ENCODE results near the gene ZC3H12D. TPM values are rescaled to one million over a fixed set of nuclear protein-coding genes. Genes with fewer than 3 reads are reported as not detected.

Gene ZC3H12D
- total RNA-seq, 1 experiment from 2014 or later: not detected

DNA sequence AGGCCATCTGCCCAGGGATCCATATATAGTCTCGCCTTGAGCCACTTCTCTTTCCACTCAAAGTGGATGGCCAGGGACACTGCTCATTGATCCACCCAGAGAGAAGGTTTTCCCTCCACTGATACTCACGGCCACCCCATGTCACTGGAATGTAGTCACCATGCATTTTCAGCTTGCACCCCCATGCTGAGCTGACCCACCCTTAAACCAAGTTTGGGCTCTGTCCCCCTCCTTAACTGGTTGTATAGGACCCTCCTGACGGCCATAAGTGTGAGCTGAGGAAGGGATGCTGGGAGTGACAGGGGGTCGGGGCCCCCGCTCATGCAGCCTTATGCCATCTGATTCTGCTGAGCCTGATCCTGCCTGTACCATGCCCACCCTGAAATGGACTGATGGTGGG lies 59.1 kb downstream of the ZC3H12D start:
- no peaks in the 10 kb centered on the region for H3K36me3 Mint-ChIP-seq (ENCODE audit: insufficient read depth, unreplicated experiment)
- H3K27ac Mint-ChIP-seq (ENCODE audit: low read depth, unreplicated experiment): no peak overlapping the region
- POLR2A ChIA-PET: interaction anchor here (0.8 kb wide), 1 partner anchor 339 kb away, joined by 3 read pairs; no protein-coding TSS in a partner anchor
- TF ChIP-seq, protein P1, sequence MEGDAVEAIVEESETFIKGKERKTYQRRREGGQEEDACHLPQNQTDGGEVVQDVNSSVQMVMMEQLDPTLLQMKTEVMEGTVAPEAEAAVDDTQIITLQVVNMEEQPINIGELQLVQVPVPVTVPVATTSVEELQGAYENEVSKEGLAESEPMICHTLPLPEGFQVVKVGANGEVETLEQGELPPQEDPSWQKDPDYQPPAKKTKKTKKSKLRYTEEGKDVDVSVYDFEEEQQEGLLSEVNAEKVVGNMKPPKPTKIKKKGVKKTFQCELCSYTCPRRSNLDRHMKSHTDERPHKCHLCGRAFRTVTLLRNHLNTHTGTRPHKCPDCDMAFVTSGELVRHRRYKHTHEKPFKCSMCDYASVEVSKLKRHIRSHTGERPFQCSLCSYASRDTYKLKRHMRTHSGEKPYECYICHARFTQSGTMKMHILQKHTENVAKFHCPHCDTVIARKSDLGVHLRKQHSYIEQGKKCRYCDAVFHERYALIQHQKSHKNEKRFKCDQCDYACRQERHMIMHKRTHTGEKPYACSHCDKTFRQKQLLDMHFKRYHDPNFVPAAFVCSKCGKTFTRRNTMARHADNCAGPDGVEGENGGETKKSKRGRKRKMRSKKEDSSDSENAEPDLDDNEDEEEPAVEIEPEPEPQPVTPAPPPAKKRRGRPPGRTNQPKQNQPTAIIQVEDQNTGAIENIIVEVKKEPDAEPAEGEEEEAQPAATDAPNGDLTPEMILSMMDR (IDR thresholded peaks at IDR 0.05; ENCODE audit: unreplicated experiment): no peak
- no peaks in the 10 kb centered on the region for H3K27me3 Mint-ChIP-seq (ENCODE audit: insufficient read depth, unreplicated experiment)
- DNase-seq (ENCODE audit: unreplicated experiment): no peak
- H3K4me3 Mint-ChIP-seq (ENCODE audit: unreplicated experiment): no peak overlapping the region
- intact Hi-C loops (cut with micrococcal nuclease): no loop called here
- no peaks in the 10 kb centered on the region for H3K4me1 Mint-ChIP-seq (ENCODE audit: insufficient read depth, unreplicated experiment)
- H3K9me3 Mint-ChIP-seq (ENCODE audit: unreplicated experiment): no peaks in the 10 kb centered on the region
- CTCF ChIA-PET: interaction anchor here (1.0 to 1.3 kb wide), 2 partner anchors 236 to 397 kb away, joined by 3 to 6 read pairs; no protein-coding TSS in a partner anchor
- BruUV-seq (replicated peaks): no TSS peak

DNA sequence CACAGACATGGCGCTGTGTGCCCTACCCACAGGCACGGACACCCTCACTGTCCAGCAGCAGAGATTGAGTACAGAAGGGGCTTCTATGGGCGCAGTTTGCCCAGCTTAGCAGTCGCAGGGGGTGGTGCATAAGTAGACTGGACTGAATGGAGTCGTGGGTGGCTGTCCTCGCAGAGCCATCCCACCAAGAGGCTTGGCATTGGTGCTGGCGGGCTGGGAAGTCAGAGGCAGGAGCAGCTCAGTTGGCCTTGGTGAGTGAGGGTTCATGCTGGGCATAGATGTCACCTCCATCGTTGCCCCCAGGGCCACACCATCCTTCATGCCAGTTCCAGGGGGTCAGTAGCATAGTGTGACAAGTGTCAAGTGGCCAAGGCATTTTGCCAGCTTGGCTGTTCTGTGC lies 59.6 kb downstream of the ZC3H12D start:
- H3K36me3 Mint-ChIP-seq (ENCODE audit: insufficient read depth, unreplicated experiment): no peaks in the 10 kb centered on the region
- no peaks in the 10 kb centered on the region for H3K9me3 Mint-ChIP-seq (ENCODE audit: unreplicated experiment)
- no peak overlapping the region for H3K27ac Mint-ChIP-seq (ENCODE audit: low read depth, unreplicated experiment)
- H3K4me3 Mint-ChIP-seq (ENCODE audit: unreplicated experiment): no peak overlapping the region
- no peak for DNase-seq (ENCODE audit: unreplicated experiment)
- CTCF ChIA-PET: interaction anchor here (0.5 to 1.3 kb wide), 3 partner anchors 184 to 397 kb away, joined by 3 to 6 read pairs (median 3); no protein-coding TSS in a partner anchor
- POLR2A ChIA-PET: no interaction called here
- BruUV-seq (replicated peaks): no TSS peak
- no peaks in the 10 kb centered on the region for H3K27me3 Mint-ChIP-seq (ENCODE audit: insufficient read depth, unreplicated experiment)
- intact Hi-C loops (cut with micrococcal nuclease): no loop called here
- no peaks in the 10 kb centered on the region for H3K4me1 Mint-ChIP-seq (ENCODE audit: insufficient read depth, unreplicated experiment)
- TF ChIP-seq, protein P1 (IDR thresholded peaks at IDR 0.05; ENCODE audit: unreplicated experiment): no peak

DNA sequence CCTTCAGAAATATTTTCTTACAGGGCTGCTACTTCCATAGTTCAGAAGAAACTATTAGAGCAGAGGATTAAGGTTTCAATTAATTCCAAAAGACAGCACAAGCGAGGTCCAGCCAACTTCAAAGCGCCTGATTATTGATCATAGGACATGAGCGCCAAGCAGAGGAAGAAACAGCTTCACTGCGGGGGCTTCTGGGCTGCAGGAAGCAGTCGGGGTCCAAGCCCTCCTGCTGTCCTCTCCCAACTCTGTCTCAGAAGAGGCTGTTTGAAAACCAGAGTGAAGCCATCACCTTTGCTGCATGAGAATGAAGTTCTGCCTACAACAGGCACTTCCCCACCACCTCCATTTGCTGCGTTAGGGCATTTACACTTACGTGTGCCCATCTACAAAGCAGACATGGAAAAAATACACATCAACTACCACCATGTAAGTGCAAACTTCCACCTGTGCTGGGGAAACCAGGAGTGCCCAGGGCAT lies 60.8 kb downstream of the ZC3H12D start:
- TF ChIP-seq, protein P1 (IDR thresholded peaks at IDR 0.05; ENCODE audit: unreplicated experiment): no peak
- H3K4me1 Mint-ChIP-seq (ENCODE audit: insufficient read depth, unreplicated experiment): no peaks in the 10 kb centered on the region
- no peak overlapping the region for H3K4me3 Mint-ChIP-seq (ENCODE audit: unreplicated experiment)
- no peaks in the 10 kb centered on the region for H3K36me3 Mint-ChIP-seq (ENCODE audit: insufficient read depth, unreplicated experiment)
- CTCF ChIA-PET: interaction anchor here (0.6 to 1.6 kb wide), 3 partner anchors 10 to 343 kb away, joined by 3 to 9 read pairs (median 3); no protein-coding TSS in a partner anchor
- intact Hi-C loops (cut with micrococcal nuclease): no loop called here
- no TSS peak for BruUV-seq (replicated peaks)
- POLR2A ChIA-PET: interaction anchor here (0.6 to 1.4 kb wide), 6 partner anchors 100 to 760 kb away, joined by 3 to 8 read pairs (median 3); no protein-coding TSS in a partner anchor
- no peaks in the 10 kb centered on the region for H3K27me3 Mint-ChIP-seq (ENCODE audit: insufficient read depth, unreplicated experiment)
- no peak for DNase-seq (ENCODE audit: unreplicated experiment)
- peak overlapping the region; percentile 43 for H3K27ac Mint-ChIP-seq (ENCODE audit: low read depth, unreplicated experiment)
- H3K9me3 Mint-ChIP-seq (ENCODE audit: unreplicated experiment): no peaks in the 10 kb centered on the region

DNA sequence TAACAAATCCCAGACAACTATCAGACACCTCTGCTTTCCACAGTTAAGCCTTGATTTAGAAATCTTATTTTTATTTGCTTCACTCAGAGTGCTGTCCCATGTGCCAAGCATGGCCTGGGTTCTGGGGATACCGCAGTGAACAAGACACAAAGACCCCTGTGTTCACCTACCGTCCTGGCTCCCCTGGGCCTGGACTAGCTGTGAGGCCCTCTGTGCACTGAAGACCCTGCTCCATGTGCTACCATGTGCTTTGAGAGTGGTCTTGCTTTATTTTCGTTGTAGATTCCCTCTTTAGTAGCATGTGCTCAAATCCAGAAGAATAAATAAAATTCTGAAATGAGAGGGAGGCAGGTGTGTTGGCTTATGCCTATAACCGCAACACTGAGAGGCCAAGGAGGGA lies 62.2 kb downstream of the ZC3H12D start:
- Mint-ChIP-seq H3K27me3 (ENCODE audit: insufficient read depth, unreplicated experiment) (no peaks in the 10 kb centered on the region), H3K36me3 (ENCODE audit: insufficient read depth, unreplicated experiment) (no peaks in the 10 kb centered on the region), H3K4me3 (ENCODE audit: unreplicated experiment) (no peak overlapping the region), H3K9me3 (ENCODE audit: unreplicated experiment) (no peaks in the 10 kb centered on the region), H3K4me1 (ENCODE audit: insufficient read depth, unreplicated experiment) (no peaks in the 10 kb centered on the region), H3K27ac (ENCODE audit: low read depth, unreplicated experiment) (no peak overlapping the region)
- ChIA-PET POLR2A (interaction anchor here (0.7 kb wide), 1 partner anchor 32 kb away, joined by 3 read pairs; no protein-coding TSS in a partner anchor), CTCF (interaction anchor here (2.5 kb wide), 1 partner anchor 9 kb away, joined by 14 read pairs; no protein-coding TSS in a partner anchor)
- no TSS peak for BruUV-seq (replicated peaks)
- DNase-seq (ENCODE audit: unreplicated experiment): no peak
- TF ChIP-seq, protein P1 (IDR thresholded peaks at IDR 0.05; ENCODE audit: unreplicated experiment): no peak
- intact Hi-C loops (cut with micrococcal nuclease): no loop called here
